OCI-LY7 (cell line): ENCODE results near the gene PXDC1.

Source experiments
- EZH2phosphoT487 ChIP-seq: fragments of 200-600 bp; sonication (generic); IDR thresholded peaks from 2 replicates; pipeline ENCODE4 v1.6.1; 2018; ENCODE audit warnings: low read depth, borderline replicate concordance, mild to moderate bottlenecking, mixed run types, antibody characterized with exemption, low read length, moderate library complexity, mixed read lengths
- TF ChIP-seq, protein P1 (sequence below): fragments of 200-600 bp; sonication (generic); conservative IDR thresholded peaks from 2 replicates; pipeline ENCODE4 v1.5.1; 2014; ENCODE audit warnings: mild to moderate bottlenecking, antibody characterized with exemption, low read length, moderate library complexity, mixed read lengths

DNA sequence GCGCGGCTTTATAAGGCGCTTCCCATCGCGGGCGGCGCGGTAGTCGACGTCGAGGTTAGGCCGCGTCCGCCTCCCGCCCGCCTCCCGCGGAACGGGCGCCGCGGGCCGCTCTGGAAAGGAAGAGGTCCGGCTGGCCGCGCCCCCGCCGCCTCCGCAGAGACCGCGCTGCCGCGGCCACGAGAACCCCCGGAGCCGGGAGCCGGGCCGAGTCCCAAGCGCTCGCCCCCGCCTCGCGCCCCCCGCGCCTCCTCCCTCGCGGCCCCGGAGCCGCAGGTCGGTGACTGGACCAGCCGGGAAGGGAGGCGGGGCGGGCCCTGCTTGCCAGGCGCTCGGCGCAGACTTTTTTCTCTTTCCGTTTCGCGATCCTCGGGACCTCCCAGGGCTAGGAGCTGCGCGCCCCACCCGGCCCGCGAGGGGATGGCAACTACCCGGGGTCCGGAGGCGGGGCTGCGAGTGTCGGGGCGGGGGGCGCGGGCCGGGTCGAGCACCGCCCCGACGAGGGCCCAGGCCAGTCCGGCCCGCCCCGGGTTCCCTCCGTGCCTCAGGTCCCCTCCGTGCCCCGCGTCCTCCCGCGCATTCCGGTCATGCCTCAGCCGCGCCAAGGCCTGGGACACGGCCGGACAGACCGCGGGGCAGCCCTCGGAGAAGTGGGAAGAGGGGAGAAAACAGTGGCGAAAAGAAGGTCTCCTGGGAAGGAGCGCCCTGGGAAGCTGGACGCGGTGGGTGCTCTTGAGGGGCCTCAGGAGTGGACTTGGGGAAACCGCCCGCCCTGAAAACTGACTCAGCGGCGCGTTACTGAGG lies 417 bp upstream of the PXDC1 start:
- TF ChIP-seq, protein P1, sequence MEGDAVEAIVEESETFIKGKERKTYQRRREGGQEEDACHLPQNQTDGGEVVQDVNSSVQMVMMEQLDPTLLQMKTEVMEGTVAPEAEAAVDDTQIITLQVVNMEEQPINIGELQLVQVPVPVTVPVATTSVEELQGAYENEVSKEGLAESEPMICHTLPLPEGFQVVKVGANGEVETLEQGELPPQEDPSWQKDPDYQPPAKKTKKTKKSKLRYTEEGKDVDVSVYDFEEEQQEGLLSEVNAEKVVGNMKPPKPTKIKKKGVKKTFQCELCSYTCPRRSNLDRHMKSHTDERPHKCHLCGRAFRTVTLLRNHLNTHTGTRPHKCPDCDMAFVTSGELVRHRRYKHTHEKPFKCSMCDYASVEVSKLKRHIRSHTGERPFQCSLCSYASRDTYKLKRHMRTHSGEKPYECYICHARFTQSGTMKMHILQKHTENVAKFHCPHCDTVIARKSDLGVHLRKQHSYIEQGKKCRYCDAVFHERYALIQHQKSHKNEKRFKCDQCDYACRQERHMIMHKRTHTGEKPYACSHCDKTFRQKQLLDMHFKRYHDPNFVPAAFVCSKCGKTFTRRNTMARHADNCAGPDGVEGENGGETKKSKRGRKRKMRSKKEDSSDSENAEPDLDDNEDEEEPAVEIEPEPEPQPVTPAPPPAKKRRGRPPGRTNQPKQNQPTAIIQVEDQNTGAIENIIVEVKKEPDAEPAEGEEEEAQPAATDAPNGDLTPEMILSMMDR: no peak
- TF ChIP-seq EZH2phosphoT487: no peak
